Smooth muscle cell (in vitro differentiated cells): ENCODE results near the gene SAFB2. TPM values are rescaled to one million over a fixed set of nuclear protein-coding genes. Genes with fewer than 3 reads are reported as not detected.

Experiments used
- DNase-seq: peaks from one replicate; lab custom pipeline; 2025; ENCODE audit not compliant: unreplicated experiment; lab: John Stamatoyannopoulos, UW
- H2AFZ ChIP-seq: fragments of 200-600 bp; sonication (generic); 2 replicates; pipeline ENCODE4 v1.6.0; 2016; ENCODE audit warnings: antibody characterized with exemption, low read depth, mild to moderate bottlenecking
- H3F3A ChIP-seq: fragments of 200-600 bp; sonication (generic); 2 replicates; pipeline ENCODE4 v1.6.0; 2017; ENCODE audit warnings: antibody characterized with exemption, low read depth
- H3K27ac ChIP-seq: fragments of 200-600 bp; sonication (generic); 2 replicates; pipeline ENCODE4 v1.5.1; 2016; ENCODE audit warnings: low read depth, mild to moderate bottlenecking
- H3K27me3 ChIP-seq: fragments of 200-600 bp; sonication (generic); 2 replicates; pipeline ENCODE4 v1.6.1; 2016; ENCODE audit warnings: low read depth, mild to moderate bottlenecking
- H3K36me3 ChIP-seq: fragments of 200-600 bp; sonication (generic); 2 replicates; pipeline ENCODE4 v1.5.1; 2016; ENCODE audit warnings: low read depth
- H3K4me1 ChIP-seq: fragments of 200-600 bp; sonication (generic); 2 replicates; pipeline ENCODE4 v1.5.1; 2016; ENCODE audit warnings: low read depth
- H3K4me2 ChIP-seq: fragments of 200-600 bp; sonication (generic); 2 replicates; pipeline ENCODE4 v1.6.0; 2016; ENCODE audit warnings: mild to moderate bottlenecking
- H3K4me3 ChIP-seq: fragments of 200-600 bp; sonication (generic); 2 replicates; pipeline ENCODE4 v1.5.1; 2016; ENCODE audit warnings: mild to moderate bottlenecking
- H3K79me2 ChIP-seq: fragments of 200-600 bp; sonication (generic); 2 replicates; pipeline ENCODE4 v1.6.0; 2016; ENCODE audit warnings: low read depth, mild to moderate bottlenecking
- H3K9ac ChIP-seq: fragments of 200-600 bp; sonication (generic); 2 replicates; pipeline ENCODE4 v1.6.0; 2016; ENCODE audit warnings: low read depth
- H3K9me3 ChIP-seq: fragments of 200-600 bp; sonication (generic); replicated peaks from 2 replicates; pipeline ENCODE4 v1.5.1; 2016; ENCODE audit warnings: low read depth
- H4K20me1 ChIP-seq: fragments of 200-600 bp; sonication (generic); 2 replicates; pipeline ENCODE4 v1.6.0; 2016; ENCODE audit warnings: low read depth
- CTCF ChIP-seq: fragments of 200-600 bp; sonication (generic); IDR thresholded peaks from 2 replicates; pipeline ENCODE4 v1.5.1; 2017; ENCODE audit warnings: borderline replicate concordance, mild to moderate bottlenecking, antibody characterized with exemption; ENCODE audit not compliant: insufficient read depth, poor library complexity, severe bottlenecking
- WGBS: methylation state at CpG from one replicate; pipeline ENCODE4 v1.1.7; 2016; ENCODE audit warnings: low lambda C conversion rate; 5-methylcytosine and 5-hydroxymethylcytosine counted together
- polyA plus RNA-seq: library from polyadenylated mRNA; unstranded; fragments of >200 nt; fragmentation: Nextera tagmentation; extraction: Ambion mirVana; gene quantifications from 2 replicates; pipeline ENCODE4 v1.2.1, GENCODE V29; 2016
- total RNA-seq: library from RNA; depleted of rRNA; stranded (reverse); fragments of >200 nt; gene quantifications from 2 replicates; pipeline ENCODE4 v1.2.3, GENCODE V29; 2014

SAFB2 gene
- total and polyA plus RNA-seq, 2 experiments from 2014 or later: 28.9 to 44.9 TPM

GRCh38 chr19:5588441-5588840 is 34.1 kb downstream of the SAFB2 start:
- H2AFZ ChIP-seq: no peak overlapping the region
- H3K36me3 ChIP-seq: peaks cover 4% of the 10 kb centered on the region
- no peak overlapping the region for H3K4me2 ChIP-seq
- no peaks in the 10 kb centered on the region for H3K9me3 ChIP-seq
- DNase-seq: no peak
- H3K9ac ChIP-seq: no peak overlapping the region
- 94% methylated on average over 10 of the region's 10 CpGs for WGBS
- H3K79me2 ChIP-seq: no peaks in the 10 kb centered on the region
- no peaks in the 10 kb centered on the region for H3K27me3 ChIP-seq
- H3K4me1 ChIP-seq: peaks cover 13% of the 10 kb centered on the region
- no peak overlapping the region for H3K4me3 ChIP-seq
- H3K27ac ChIP-seq: no peak overlapping the region
- TF ChIP-seq CTCF: no peak
- H3F3A ChIP-seq: no peaks in the 10 kb centered on the region
- peaks cover 21% of the 10 kb centered on the region for H4K20me1 ChIP-seq

- Histone ChIP-seq H3F3A (no peaks in the 10 kb centered on the region), H3K4me2 (no peak overlapping the region), H3K27ac (no peak overlapping the region), H3K4me3 (no peak overlapping the region), H3K36me3 (peaks cover 4% of the 10 kb centered on the region), H3K9me3 (no peaks in the 10 kb centered on the region), H3K9ac (no peak overlapping the region), H3K27me3 (no peaks in the 10 kb centered on the region), H3K4me1 (peaks cover 13% of the 10 kb centered on the region), H2AFZ (no peak overlapping the region), H4K20me1 (peaks cover 21% of the 10 kb centered on the region), H3K79me2 (no peaks in the 10 kb centered on the region)
- WGBS: 97% methylated on average over 23 of the region's 23 CpGs
- no peak for TF ChIP-seq CTCF
- no peak for DNase-seq
Measured at GRCh38 chr19:5587661-5588060, 34.9 kb downstream of the SAFB2 start.

GRCh38 chr19:5587071-5587455 is 35.5 kb downstream of the SAFB2 start:
- H3K4me2 ChIP-seq: no peak overlapping the region
- H4K20me1 ChIP-seq: peaks cover 21% of the 10 kb centered on the region
- no peak overlapping the region for H3K9ac ChIP-seq
- H3F3A ChIP-seq: no peaks in the 10 kb centered on the region
- no peak overlapping the region for H3K27ac ChIP-seq
- no peaks in the 10 kb centered on the region for H3K36me3 ChIP-seq
- no peak overlapping the region for H3K4me3 ChIP-seq
- no peaks in the 10 kb centered on the region for H3K9me3 ChIP-seq
- DNase-seq: no peak
- no peak for TF ChIP-seq CTCF
- WGBS: over 99% methylated on average over 16 of the region's 16 CpGs
- no peak overlapping the region for H2AFZ ChIP-seq
- H3K27me3 ChIP-seq: no peaks in the 10 kb centered on the region
- H3K79me2 ChIP-seq: no peaks in the 10 kb centered on the region
- peaks cover 13% of the 10 kb centered on the region for H3K4me1 ChIP-seq

GRCh38 chr19:5586300-5587070 is 36.1 kb downstream of the SAFB2 start:
- Histone ChIP-seq H3K9ac (no peak overlapping the region), H3K36me3 (no peaks in the 10 kb centered on the region), H3K27ac (no peak overlapping the region), H4K20me1 (peaks cover 21% of the 10 kb centered on the region), H3K79me2 (no peaks in the 10 kb centered on the region), H2AFZ (no peak overlapping the region), H3F3A (no peaks in the 10 kb centered on the region), H3K4me2 (no peak overlapping the region), H3K9me3 (no peaks in the 10 kb centered on the region), H3K27me3 (no peaks in the 10 kb centered on the region), H3K4me1 (peaks cover 13% of the 10 kb centered on the region), H3K4me3 (no peak overlapping the region)
- DNase-seq: no peak
- TF ChIP-seq CTCF: no peak
- WGBS: 89% methylated on average over 26 of the region's 26 CpGs
